HG02981 (cell line): ENCODE measurements around the gene PTDSS2.
"Not testable (repeated sequence)": the region's sequence is repeated elsewhere in the genome, so short reads cannot be mapped to it uniquely, and the experiment has no call there.

ENCODE experiments used
- ATAC-seq: cut with Tn5 transposase; IDR thresholded peaks from one replicate; pipeline ENCODE4 v1.9.1; 2021; ENCODE audit warnings: mild to moderate bottlenecking, moderate library complexity; ENCODE audit not compliant: unreplicated experiment

The PTDSS2 gene

DNA sequence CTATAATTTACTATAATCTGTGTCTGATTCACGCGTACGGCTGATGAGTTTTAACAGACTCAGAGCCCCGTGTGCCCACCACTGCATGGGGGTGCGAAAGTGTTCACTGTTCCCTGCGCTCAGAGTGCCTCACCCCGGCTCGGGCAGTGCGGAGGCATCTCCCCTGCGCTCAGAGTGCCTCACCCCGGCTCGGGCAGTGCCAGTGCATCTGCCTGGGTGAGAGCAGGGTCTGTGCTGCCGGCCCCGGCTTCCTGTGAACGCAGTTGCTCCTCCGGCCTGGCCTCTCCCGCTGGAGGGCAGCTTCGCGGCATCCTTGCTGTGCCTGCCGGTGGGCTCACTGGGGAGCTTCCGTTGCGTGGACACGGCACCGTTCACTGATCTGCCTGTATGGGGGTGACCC is 14.2 kb downstream of the PTDSS2 start:
- no peak for ATAC-seq

GRCh38 chr11:465896-466530 is 15.9 kb downstream of the PTDSS2 start:
- no peak for ATAC-seq

- ATAC-seq = no peak
These were observed 18.0 kb downstream of the PTDSS2 start for GRCh38 chr11:468036-468435.

DNA sequence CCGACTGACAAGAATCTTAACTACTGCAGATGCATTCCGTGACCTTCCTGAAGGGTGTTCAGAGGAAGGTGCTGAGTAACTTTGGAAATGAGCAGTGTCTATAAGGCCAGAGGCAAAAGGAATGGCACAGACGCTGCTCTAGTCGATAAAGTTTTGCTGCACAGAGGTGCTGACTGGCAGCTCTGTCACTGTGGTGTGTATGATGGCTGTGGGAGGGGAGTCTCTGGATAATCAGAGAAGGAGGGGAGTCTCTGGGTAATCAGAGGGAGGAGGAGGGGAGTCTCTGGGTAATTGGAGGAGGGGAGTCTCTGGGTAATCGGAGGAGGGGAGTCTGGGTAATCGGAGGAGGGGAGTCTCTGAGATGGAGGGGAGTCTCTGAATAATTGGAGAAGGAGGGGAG is 18.4 kb downstream of the PTDSS2 start:
- no peak for ATAC-seq

DNA sequence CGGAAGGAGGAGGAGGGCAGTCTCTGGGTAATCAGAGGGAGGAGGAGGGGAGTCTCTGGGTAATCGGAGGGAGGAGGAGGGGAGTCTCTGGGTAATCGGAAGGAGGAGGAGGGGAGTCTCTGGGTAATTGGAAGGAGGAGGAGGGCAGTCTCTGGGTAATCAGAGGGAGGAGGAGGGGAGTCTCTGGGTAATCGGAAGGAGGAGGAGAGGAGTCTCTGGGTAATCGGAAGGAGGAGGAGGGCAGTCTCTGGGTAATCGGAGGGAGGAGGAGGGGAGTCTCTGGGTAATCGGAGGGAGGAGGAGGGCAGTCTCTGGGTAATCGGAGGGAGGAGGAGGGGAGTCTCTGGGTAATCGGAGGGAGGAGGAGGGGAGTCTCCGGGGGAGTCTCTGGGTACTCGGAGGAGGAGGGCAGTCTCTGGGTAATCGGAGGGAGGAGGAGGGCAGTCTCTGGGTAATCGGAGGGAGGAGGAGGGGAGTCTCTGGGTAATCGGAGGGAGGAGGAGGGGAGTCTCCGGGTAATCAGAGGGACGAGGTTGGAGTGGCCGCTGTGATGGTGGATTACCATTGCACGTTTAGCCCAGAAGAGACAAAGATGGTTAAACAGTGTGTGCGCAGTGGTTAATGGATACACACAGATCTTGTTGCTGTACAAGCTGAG is 19.1 kb downstream of the PTDSS2 start:
- ATAC-seq = not testable (repeated sequence)

GRCh38 chr11:469684-470560 is 19.8 kb downstream of the PTDSS2 start:
- no peak for ATAC-seq

DNA sequence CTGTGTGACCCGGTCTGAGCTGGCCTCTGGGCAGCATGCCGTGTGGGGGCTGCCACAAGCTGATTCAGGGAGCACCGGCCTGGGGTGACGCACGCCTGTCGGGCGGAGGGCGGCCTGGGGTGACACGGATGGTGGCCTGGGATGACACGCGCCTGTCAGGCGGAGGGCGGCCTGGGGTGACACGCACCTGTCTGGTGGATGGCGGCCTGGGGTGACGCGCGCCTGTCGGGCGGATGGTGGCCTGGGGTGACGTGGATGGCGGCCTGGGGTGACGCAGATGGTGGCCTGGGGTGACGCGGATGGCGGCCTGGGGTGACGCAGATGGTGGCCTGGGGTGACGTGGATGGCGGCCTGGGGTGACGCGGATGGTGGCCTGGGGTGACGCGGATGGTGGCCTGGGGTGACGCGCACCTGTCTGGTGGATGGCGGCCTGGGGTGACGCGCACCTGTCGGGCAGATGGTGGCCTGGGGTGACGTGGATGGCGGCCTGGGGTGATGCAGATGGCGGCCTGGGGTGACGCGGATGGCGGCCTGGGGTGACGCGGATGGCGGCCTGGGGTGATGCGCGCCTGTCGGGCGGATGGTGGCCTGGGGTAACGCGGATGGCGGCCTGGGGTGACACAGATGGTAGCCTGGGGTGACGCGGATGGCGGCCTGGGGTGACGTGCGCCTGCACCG is 21.5 kb downstream of the PTDSS2 start:
- ATAC-seq = no peak

DNA sequence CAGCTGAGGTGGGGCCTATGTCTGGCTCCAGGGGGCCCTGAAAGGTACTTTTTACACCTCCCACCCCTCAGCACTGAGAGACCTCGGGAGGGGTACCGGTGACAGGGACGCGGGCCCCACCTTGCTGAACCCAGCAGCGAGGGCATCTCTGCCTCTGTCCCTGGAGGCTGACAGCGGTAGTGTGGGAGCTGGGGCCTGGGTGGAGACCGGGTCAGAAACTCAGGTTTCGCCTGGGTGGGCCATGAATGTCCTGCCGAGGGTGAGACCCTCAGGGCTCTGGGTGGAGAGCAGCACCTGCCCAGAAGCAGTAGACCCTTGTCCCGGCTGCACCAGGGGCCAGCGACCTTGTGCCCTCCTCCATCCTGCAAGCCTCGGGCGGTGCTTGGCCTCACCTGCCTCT is 22.2 kb downstream of the PTDSS2 start:
- no peak for ATAC-seq

- ATAC-seq = no peak
These were observed 22.7 kb downstream of the PTDSS2 start for GRCh38 chr11:472816-473215.

DNA sequence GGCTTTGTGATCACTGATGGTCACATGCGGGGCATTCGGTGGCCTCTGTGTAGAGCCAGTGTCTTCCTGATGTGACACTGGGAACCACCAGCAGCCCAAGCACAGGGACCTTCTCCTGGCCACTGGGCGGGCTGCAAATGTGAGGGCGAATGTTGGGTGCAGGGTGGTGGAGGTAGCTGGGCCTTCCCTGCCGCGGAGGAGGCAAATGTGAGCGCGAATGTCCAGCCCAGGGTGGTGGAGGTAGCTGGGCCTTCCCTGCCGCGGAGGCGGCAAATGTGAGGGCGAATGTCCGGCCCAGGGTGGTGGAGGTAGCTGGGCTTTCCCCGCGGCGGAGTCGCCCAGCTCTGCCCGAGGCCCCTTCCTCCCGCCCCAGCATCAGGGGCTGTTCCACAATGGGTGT is 23.3 kb downstream of the PTDSS2 start:
- no peak for ATAC-seq

GRCh38 chr11:473962-474785 is 24.1 kb downstream of the PTDSS2 start:
- no peak for ATAC-seq

DNA sequence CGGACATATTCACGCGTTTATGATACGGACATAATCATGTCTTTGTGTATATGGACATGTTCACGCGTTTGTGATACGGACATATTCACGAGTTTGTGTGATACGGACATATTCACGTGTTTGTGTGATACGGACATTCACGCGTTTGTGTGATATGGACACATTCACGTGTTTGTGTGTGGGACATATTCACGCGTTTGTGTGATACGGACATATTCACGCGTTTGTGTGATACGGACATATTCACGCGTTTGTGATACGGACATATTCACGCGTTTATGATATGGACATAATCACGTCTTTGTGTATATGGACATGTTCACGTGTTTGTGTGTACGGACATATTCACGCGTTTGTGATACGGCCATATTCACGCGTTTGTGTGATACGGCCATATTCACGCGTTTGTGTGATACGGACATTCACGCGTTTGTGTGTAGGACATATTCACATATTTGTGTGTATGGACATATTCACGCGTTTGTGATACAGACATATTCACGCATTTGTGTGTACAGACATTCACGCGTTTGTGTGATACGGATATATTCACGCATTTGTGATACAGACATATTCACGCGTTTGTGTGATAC is 24.9 kb downstream of the PTDSS2 start:
- no peak for ATAC-seq

DNA sequence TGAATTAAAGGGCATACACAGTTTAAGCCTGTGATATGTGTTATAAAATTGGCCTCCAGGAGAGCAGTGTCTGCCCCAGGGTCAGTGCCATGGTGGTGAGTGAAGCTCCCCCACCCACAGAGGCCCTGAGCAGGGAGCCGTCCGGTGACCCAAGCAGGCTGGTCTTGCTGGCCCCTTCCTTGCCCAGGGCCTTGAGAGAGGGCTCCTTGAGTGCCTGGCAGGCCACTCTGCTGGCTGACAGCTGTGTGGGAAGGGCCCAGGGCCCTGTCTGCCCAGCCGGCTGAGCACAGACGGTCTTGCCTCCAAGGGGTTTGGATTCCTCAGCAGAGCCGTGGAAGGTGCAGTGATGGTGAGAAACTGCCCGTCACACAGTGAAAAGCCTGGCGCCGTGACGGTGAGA is 25.9 kb downstream of the PTDSS2 start:
- ATAC-seq = no peak

DNA sequence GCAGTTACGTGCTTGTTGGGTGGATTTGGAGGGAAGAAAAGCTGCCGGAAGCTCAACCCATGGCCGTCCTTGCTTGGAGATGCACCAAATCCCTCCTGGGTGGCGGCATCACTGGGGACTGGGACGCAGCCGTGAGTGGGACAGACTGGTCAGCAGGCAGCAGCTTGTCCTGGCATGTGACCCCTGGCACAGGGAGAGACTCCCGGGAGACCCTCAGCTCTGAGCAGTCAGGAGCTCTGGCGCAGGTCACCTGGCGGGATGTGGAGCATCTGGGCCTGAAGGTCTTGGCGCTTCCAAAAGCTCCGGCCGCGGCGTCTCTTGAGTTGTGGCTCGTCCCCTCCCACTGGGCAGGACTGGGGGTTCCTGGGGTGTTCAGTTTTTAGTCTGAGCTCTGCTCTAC is 26.3 kb downstream of the PTDSS2 start:
- ATAC-seq = no peak

GRCh38 chr11:477052-477715 is 27.1 kb downstream of the PTDSS2 start:
- no peak for ATAC-seq

DNA sequence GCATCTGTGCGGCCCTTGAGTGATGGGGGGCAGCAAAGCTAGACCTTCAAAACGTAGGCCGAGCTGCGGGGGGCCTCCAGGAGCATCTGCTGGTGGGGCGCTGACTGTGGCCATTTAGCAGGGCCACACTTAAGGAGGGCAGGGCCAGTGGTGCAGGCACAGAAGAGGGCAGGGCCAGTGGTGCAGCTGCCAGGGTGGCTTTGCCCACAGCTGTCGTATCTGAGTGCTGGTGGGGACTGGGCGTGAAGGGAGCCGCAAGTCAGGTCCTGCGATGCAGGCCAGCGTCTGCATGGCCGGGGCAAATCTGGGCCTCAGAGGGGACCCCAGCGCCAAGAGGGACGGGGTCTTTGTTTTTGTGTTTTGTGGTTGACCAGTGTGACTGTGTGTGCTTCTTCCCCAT is 29.2 kb downstream of the PTDSS2 start:
- no peak for ATAC-seq

DNA sequence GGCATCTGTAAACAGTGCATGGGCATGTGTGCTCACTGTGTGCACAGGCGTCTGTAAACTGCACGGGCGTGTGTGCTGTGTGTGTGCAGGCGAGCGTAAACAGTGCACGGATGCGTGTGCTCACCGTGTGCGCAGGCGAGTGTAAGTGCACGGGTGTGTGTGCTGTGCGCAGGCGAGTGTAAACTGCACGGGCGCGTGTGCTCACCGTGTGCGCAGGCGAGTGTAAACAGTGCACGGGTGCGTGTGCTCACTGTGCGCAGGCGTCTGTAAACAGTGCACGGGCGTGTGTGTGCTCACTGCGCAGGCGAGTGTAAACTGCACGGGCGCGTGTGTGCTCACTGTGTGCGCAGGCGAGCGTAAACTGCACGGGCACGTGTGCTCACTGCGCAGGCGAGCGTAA is 34.5 kb downstream of the PTDSS2 start:
- no peak for ATAC-seq

DNA sequence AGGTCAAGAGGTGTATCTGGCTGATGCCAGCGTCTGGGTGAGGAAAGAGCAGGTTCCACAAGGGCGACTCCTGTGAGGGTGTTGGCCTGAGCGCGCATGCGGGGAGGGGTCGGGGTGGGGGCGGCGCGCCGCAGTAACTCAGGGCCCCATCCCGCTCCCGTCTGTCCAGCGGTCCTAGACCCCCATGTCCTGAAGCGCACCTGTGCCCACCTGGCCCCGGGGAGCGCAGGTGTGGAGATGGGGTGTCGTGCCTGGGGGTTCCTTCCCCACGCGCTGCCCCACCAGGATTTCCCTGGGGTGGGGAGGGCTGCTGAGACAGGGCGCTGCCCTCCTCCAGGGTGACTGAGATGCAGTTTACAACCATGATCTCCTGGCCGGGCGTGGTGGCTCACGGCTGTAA is 36.1 kb downstream of the PTDSS2 start:
- ATAC-seq = no peak

GRCh38 chr11:487571-488021 is 37.5 kb downstream of the PTDSS2 start:
- no peak for ATAC-seq

DNA sequence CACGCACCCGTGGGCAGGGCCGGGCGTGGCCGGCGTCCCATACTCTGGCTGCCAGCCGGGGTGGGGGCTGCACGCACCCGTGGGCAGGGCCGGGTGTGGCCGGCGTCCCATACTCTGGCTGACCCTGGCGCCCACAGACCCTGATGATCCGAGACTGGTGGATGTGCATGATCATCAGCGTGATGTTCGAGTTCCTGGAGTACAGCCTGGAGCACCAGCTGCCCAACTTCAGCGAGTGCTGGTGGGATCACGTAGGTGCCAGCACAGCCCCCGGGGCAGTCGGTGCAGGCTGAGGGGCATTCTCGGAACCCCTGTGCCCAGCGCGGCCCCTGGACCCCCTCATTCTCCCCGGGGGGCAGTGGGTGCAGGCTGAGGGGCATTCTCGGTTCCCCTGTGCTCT is 38.0 kb downstream of the PTDSS2 start:
- no peak for ATAC-seq
